Kidney epithelial cell (primary cell): Measurements from ENCODE around the gene ABO. TPM values are rescaled to one million over a fixed set of nuclear protein-coding genes. Genes with fewer than 3 reads are reported as not detected.

Experiments used
- DNase-seq: peaks from one replicate; pipeline ENCODE4 v3.0.0-alpha.2; 2010; ENCODE audit warnings: low read depth
- H3K27me3 ChIP-seq: 2 replicates; pipeline ENCODE4 v1.6.0; 2011; ENCODE audit warnings: low read length; ENCODE audit not compliant: control insufficient read depth, insufficient read depth
- H3K36me3 ChIP-seq: 2 replicates; pipeline ENCODE4 v1.5.1; 2011; ENCODE audit warnings: low read length; ENCODE audit not compliant: control insufficient read depth, insufficient read depth
- H3K4me3 ChIP-seq: 2 replicates; pipeline ENCODE4 v1.5.1; 2011; ENCODE audit warnings: low read depth, mild to moderate bottlenecking, control low read depth, low read length
- total RNA-seq: library from RNA; depleted of rRNA; stranded (reverse); fragments of >200 nt; gene quantifications from 2 replicates; pipeline ENCODE4 v1.2.3, GENCODE V29; 2015
- TF ChIP-seq, protein P1 (sequence below): IDR thresholded peaks from 2 replicates; pipeline ENCODE4 v1.5.1; 2011; ENCODE audit warnings: mild to moderate bottlenecking, moderate library complexity, low read length, control low read depth, inconsistent platforms; ENCODE audit not compliant: insufficient read depth, poor library complexity, severe bottlenecking

ABO gene
- total RNA-seq, 1 donor from 2014 or later: 1.8 TPM

DNA sequence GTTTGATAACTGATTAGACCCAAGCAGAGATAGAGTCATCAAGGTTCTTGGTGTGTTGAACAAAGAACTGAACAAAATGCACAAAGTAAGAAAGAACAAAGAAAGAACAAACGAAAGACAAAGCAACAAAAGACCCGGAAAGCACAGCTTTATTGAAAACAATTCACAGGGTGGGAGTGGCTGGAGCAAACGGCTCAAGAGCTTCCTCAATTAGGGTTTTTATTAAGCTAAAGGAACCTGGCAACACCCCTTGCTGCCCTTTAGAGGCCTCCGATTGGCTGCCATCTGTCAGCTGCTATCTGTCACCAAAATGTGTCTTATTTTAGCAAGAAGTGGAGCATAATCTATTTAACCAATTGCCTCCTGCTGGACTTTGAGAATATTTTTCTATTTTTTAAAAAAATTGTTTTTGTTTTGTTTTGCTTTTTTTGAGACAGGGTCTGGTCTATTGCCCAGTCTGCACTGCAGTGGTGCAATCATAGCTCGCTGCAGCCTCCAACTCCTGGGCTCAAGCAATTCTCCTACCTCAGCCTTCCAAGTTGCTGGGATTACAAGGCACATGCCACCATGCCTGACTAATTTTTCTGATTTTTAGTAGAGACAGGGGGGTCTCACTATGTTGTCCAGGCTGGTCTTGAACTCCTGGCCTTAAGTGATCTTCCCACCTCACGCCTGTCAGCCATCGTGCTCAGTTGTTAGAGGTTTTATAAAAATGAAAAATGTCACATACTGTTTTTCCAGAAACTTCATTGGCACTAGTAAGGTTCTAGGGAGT is 7.7 kb upstream of the ABO start:
- TF ChIP-seq, protein P1, sequence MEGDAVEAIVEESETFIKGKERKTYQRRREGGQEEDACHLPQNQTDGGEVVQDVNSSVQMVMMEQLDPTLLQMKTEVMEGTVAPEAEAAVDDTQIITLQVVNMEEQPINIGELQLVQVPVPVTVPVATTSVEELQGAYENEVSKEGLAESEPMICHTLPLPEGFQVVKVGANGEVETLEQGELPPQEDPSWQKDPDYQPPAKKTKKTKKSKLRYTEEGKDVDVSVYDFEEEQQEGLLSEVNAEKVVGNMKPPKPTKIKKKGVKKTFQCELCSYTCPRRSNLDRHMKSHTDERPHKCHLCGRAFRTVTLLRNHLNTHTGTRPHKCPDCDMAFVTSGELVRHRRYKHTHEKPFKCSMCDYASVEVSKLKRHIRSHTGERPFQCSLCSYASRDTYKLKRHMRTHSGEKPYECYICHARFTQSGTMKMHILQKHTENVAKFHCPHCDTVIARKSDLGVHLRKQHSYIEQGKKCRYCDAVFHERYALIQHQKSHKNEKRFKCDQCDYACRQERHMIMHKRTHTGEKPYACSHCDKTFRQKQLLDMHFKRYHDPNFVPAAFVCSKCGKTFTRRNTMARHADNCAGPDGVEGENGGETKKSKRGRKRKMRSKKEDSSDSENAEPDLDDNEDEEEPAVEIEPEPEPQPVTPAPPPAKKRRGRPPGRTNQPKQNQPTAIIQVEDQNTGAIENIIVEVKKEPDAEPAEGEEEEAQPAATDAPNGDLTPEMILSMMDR: no peak
- no peak for DNase-seq
- Histone ChIP-seq H3K27me3 (peaks cover 9% of the 10 kb centered on the region), H3K4me3 (no peak overlapping the region), H3K36me3 (no peaks in the 10 kb centered on the region)

DNA sequence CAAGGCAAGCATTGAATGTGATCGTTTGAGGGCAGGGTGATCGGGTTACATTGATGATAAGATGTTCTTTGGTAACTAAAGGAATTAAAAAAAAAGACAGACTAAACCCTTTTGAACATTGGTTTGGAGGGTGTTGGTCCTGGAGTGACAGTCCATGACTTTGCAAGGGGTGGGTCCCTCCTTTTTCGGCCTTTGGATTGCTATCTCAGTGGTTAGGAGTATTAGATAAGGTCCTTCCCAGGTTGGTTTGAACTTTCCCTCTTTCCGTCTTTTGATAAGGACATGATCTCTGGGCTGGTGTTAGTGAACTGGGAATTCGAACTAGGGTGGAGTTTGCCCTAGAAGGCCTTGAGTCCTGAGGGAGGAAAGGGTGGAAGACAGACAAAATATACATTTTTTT is 5.4 kb upstream of the ABO start:
- Histone ChIP-seq H3K27me3 (peaks cover 18% of the 10 kb centered on the region), H3K4me3 (no peak overlapping the region), H3K36me3 (no peaks in the 10 kb centered on the region)
- no peak for DNase-seq
- TF ChIP-seq, protein P1: no peak

DNA sequence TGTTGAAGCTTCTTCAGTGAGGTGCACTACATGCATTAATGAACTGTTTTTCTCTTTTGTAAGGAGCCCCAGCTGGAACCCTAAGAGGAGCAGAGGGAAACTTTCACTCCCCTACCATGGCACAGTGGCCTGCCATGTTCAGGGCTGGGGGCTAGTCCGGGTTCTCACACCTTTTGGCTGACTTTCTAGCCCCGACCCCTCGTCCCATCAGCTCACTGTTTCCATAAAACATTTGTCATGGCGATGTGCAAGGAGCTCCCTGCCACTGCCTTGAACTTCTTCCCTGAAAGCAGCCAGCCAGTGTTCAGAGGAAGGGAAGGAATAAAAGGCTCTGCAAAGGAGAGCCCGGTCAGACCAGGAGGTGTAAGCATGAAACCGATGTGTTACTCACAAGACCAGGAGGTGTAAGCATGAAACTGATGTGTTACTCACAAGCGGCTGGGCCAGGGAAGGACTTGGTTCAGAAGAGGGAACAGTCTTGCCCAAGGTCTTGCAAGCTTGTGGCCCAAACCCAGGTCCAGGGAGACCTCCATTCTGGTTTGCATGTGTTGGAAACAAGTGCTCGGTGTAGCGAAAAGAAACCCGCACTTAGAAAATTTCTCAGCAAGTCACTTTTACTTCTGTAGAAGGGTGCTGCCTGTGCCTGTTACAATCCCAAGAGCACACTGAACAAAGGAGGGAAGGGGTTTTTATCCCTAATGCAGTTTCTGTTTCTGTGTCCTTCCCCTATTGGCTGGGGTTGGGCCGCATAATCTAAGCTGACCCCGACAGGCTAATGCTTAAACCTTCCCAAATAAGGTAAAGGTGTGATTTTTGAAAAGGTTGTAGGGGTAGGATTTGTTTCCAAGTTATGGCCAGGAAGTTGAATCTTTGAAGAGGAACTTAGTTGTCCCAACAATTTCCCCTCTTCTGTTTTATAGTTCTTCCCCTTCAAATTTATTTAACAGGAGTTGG is 3.4 kb upstream of the ABO start:
- Histone ChIP-seq H3K36me3 (no peaks in the 10 kb centered on the region), H3K4me3 (no peak overlapping the region), H3K27me3 (peaks cover 29% of the 10 kb centered on the region)
- TF ChIP-seq, protein P1: no peak
- DNase-seq: no peak

DNA sequence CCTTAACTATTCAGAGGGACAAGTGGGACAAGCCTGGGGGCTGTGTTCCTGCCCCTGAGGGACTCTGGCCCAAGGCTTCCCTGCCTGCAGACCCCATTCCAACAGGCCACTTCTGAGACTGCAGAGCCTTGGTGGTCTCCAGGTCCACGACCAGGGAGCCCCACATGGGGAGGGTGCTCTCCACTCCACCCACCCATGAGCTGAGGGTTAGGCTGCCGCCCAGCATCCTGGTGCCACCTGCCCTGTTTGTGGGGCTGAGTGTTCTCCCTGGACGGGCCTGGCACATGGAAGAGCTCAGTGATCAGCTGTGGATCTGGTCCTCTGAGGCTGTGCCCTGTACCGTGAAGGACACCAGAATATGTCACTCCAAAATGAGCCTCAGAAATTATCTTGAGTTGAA is 2.5 kb upstream of the ABO start:
- Histone ChIP-seq H3K27me3 (peaks cover 29% of the 10 kb centered on the region), H3K36me3 (no peaks in the 10 kb centered on the region), H3K4me3 (no peak overlapping the region)
- TF ChIP-seq, protein P1: no peak
- no peak for DNase-seq

DNA sequence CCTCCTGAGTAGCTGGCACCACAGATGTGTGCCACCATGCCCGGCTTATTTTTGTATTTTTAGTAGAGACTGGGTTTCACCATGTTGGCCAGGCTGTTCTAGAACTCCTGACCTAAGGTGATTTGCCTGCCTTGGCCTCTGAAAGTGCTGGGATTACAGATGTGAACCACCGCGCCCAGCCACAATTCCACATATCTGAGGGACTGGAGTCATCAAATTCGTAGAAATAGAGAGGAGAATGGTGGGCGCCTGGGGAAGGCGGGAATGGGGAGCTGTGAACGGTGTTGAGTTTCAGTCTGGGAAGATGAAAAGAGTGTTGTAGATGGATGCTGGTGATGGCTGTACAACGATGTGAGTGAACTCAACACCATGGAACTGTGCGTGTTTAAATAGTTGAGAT is 1.9 kb upstream of the ABO start:
- no peak for DNase-seq
- Histone ChIP-seq H3K36me3 (no peaks in the 10 kb centered on the region), H3K4me3 (no peak overlapping the region), H3K27me3 (peaks cover 29% of the 10 kb centered on the region)
- TF ChIP-seq, protein P1: no peak
